GM19438 (cell line): Measurements from ENCODE around the gene ME2.
"Not testable (repeated sequence)": the region's sequence is repeated elsewhere in the genome, so short reads cannot be mapped to it uniquely, and the experiment has no call there.

Source experiments
- ATAC-seq: cut with Tn5 transposase; IDR thresholded peaks from one replicate; pipeline ENCODE4 v1.9.1; 2021; ENCODE audit warnings: low read depth; ENCODE audit not compliant: unreplicated experiment

The ME2 gene

GRCh38 chr18:50911006-50911405 lies 32.1 kb downstream of the ME2 start:
- ATAC-seq = no peak

GRCh38 chr18:50917021-50917420 lies 38.1 kb downstream of the ME2 start:
- ATAC-seq = no peak

- no peak for ATAC-seq
Observed at GRCh38 chr18:50918153-50918552, 39.2 kb downstream of the ME2 start.

GRCh38 chr18:50924372-50924771 lies 45.5 kb downstream of the ME2 start:
- ATAC-seq = no peak

GRCh38 chr18:50926521-50926920 lies 47.6 kb downstream of the ME2 start:
- ATAC-seq = no peak

- no peak for ATAC-seq
Observed at GRCh38 chr18:50928551-50928950, 49.6 kb downstream of the ME2 start.

GRCh38 chr18:50933684-50934083 lies 54.8 kb downstream of the ME2 start:
- no peak for ATAC-seq

- no peak for ATAC-seq
Observed at GRCh38 chr18:50934545-50935211, 55.8 kb downstream of the ME2 start.

GRCh38 chr18:50935493-50936191 lies 56.7 kb downstream of the ME2 start:
- ATAC-seq = no peak

GRCh38 chr18:50937183-50937582 lies 58.3 kb downstream of the ME2 start:
- no peak for ATAC-seq

- ATAC-seq = no peak
Observed at GRCh38 chr18:50938912-50939311, 60.0 kb downstream of the ME2 start.

- ATAC-seq = no peak
Observed at GRCh38 chr18:50944245-50944932, 65.5 kb downstream of the ME2 start.

- ATAC-seq = not testable (repeated sequence)
Observed at GRCh38 chr18:50945918-50946317, 67.0 kb downstream of the ME2 start.

- no peak for ATAC-seq
Observed at GRCh38 chr18:50947899-50948298, 69.0 kb downstream of the ME2 start.

- no peak for ATAC-seq
Observed at GRCh38 chr18:50949185-50949584, 70.3 kb downstream of the ME2 start.

GRCh38 chr18:50950626-50951025 lies 71.7 kb downstream of the ME2 start:
- no peak for ATAC-seq

- no peak for ATAC-seq
Observed at GRCh38 chr18:50953822-50954221, 74.9 kb downstream of the ME2 start.

GRCh38 chr18:50955253-50955652 lies 76.3 kb downstream of the ME2 start:
- ATAC-seq = no peak

- ATAC-seq = no peak
Observed at GRCh38 chr18:50956116-50956515, 77.2 kb downstream of the ME2 start.

GRCh38 chr18:50961974-50962373 lies 83.1 kb downstream of the ME2 start:
- ATAC-seq = no peak

GRCh38 chr18:50967714-50968661 lies 89.1 kb downstream of the ME2 start, which contains the start of gene ELAC1:
ELAC1 (plus strand) TSS chr18:50968040; CDS start chr18:50974405, 6,365 bp downstream.
- ATAC-seq = peak; percentile 90
